ENCODE results near the gene TMEM186.
"Not testable (repeated sequence)": the region's sequence is repeated elsewhere in the genome, so short reads cannot be mapped to it uniquely, and the experiment has no call there.

Gene TMEM186

GRCh38 chr16:8797364-8798173, at the start of gene TMEM186, which contains the start of gene PMM2:
TMEM186 (minus strand) TSS chr16:8797639; CDS start chr16:8797614, 25 bp downstream.
PMM2 (plus strand) TSS chr16:8797839; CDS start chr16:8797883, 44 bp downstream.
- peak; percentile 95 to 96 for DNase-seq

- DNase-seq: no peak
These were observed 49.7 kb upstream of the TMEM186 start for GRCh38 chr16:8847145-8847544.

- DNase-seq: no peak
These were observed 49.0 kb upstream of the TMEM186 start for GRCh38 chr16:8846401-8846932.

- no peak for DNase-seq
These were observed 48.4 kb upstream of the TMEM186 start for GRCh38 chr16:8845699-8846298.

- not testable (repeated sequence) for DNase-seq
These were observed 45.9 kb upstream of the TMEM186 start for GRCh38 chr16:8843296-8843695.

- not testable (repeated sequence) for DNase-seq
These were observed 44.6 kb upstream of the TMEM186 start for GRCh38 chr16:8842016-8842415.

GRCh38 chr16:8837594-8837993, 40.2 kb upstream of the TMEM186 start:
- not testable (repeated sequence) for DNase-seq

GRCh38 chr16:8836797-8837196, 39.4 kb upstream of the TMEM186 start:
- not testable (repeated sequence) for DNase-seq

GRCh38 chr16:8832717-8833105, 35.3 kb upstream of the TMEM186 start:
- DNase-seq: no peak

GRCh38 chr16:8831871-8832716, 34.7 kb upstream of the TMEM186 start:
- DNase-seq: no peak

- no peak for DNase-seq
These were observed 34.0 kb upstream of the TMEM186 start for GRCh38 chr16:8831450-8831849.

GRCh38 chr16:8828541-8829165, 31.2 kb upstream of the TMEM186 start:
- no peak for DNase-seq

GRCh38 chr16:8826278-8826879, 28.9 kb upstream of the TMEM186 start:
- no peak for DNase-seq

- no peak for DNase-seq
These were observed 25.0 kb upstream of the TMEM186 start for GRCh38 chr16:8822403-8822802.

GRCh38 chr16:8819411-8820034, 22.1 kb upstream of the TMEM186 start:
- DNase-seq: no peak

GRCh38 chr16:8818504-8819270, 21.2 kb upstream of the TMEM186 start:
- no peak for DNase-seq

- DNase-seq: peak in 1 of 2 donors; percentile 20
These were observed 19.7 kb upstream of the TMEM186 start for GRCh38 chr16:8816967-8817655.

GRCh38 chr16:8814095-8814806, 16.8 kb upstream of the TMEM186 start:
- DNase-seq: no peak

GRCh38 chr16:8812162-8812843, 14.9 kb upstream of the TMEM186 start:
- DNase-seq: no peak
